ENCODE data around the gene RECQL5. TPM values are rescaled to one million over a fixed set of nuclear protein-coding genes. Genes with fewer than 3 reads are reported as not detected.

RECQL5 gene
- total RNA-seq, 1 donor from 2014 or later: 22.7 TPM

GRCh38 chr17:75632428-75632827 is 34.5 kb downstream of the RECQL5 start:
- H3K27me3 Mint-ChIP-seq (ENCODE audit: insufficient read depth, low read depth): peaks cover 15% of the 10 kb centered on the region
- no peaks in the 10 kb centered on the region for H3K36me3 Mint-ChIP-seq
- no peaks in the 10 kb centered on the region for H3K9me3 Mint-ChIP-seq
- H3K36me3 ChIP-seq: no peaks in the 10 kb centered on the region
- peak overlapping the region; percentile 43 for H3K27ac Mint-ChIP-seq
- H3K4me3 Mint-ChIP-seq: peak overlapping the region; percentile 42
- peaks cover 22% of the 10 kb centered on the region for H3F3A ChIP-seq (ENCODE audit: low read depth)
- no peak for TF ChIP-seq EZH2 (IDR thresholded peaks at IDR 0.05)
- TF ChIP-seq CTCF (IDR thresholded peaks at IDR 0.05): no peak
- no peak for TF ChIP-seq EZH2phosphoT487 (IDR thresholded peaks at IDR 0.05)
- H3K4me1 ChIP-seq: peaks cover 25% of the 10 kb centered on the region
- H3K4me2 ChIP-seq: no peak overlapping the region
- no peak overlapping the region for H3K27ac ChIP-seq
- H4K20me1 ChIP-seq (ENCODE audit: low read depth): peaks cover 51% of the 10 kb centered on the region
- no peak overlapping the region for H3K4me3 ChIP-seq
- H3K9me3 ChIP-seq (ENCODE audit: low read depth): no peaks in the 10 kb centered on the region
- peaks cover 42% of the 10 kb centered on the region for H3K4me1 Mint-ChIP-seq
- H2AFZ ChIP-seq (replicated peaks): no peak overlapping the region
- H3K79me2 ChIP-seq (ENCODE audit: low read depth): no peaks in the 10 kb centered on the region
- no peak overlapping the region for H3K9ac ChIP-seq
- DNase-seq (ENCODE audit: low spot score): no peak
- H3K27me3 ChIP-seq: no peaks in the 10 kb centered on the region

GRCh38 chr17:75631353-75631752 is 35.6 kb downstream of the RECQL5 start:
- no peaks in the 10 kb centered on the region for H3K9me3 ChIP-seq (ENCODE audit: low read depth)
- H3K36me3 Mint-ChIP-seq: no peaks in the 10 kb centered on the region
- H3K9me3 Mint-ChIP-seq: no peaks in the 10 kb centered on the region
- no peak overlapping the region for H2AFZ ChIP-seq (replicated peaks)
- H3K9ac ChIP-seq: no peak overlapping the region
- no peak overlapping the region for H3K4me2 ChIP-seq
- H3K4me1 Mint-ChIP-seq: peaks cover 38% of the 10 kb centered on the region
- no peak for DNase-seq (ENCODE audit: low spot score)
- no peaks in the 10 kb centered on the region for H3K79me2 ChIP-seq (ENCODE audit: low read depth)
- H3F3A ChIP-seq (ENCODE audit: low read depth): peaks cover 22% of the 10 kb centered on the region
- H3K27me3 ChIP-seq: no peaks in the 10 kb centered on the region
- no peak overlapping the region for H3K4me3 Mint-ChIP-seq
- H3K27ac Mint-ChIP-seq: no peak overlapping the region
- TF ChIP-seq CTCF (IDR thresholded peaks at IDR 0.05): no peak
- no peak for TF ChIP-seq EZH2 (IDR thresholded peaks at IDR 0.05)
- TF ChIP-seq EZH2phosphoT487 (IDR thresholded peaks at IDR 0.05): no peak
- no peak overlapping the region for H3K4me3 ChIP-seq
- peaks cover 14% of the 10 kb centered on the region for H3K27me3 Mint-ChIP-seq (ENCODE audit: insufficient read depth, low read depth)
- peaks cover 40% of the 10 kb centered on the region for H4K20me1 ChIP-seq (ENCODE audit: low read depth)
- peaks cover 25% of the 10 kb centered on the region for H3K4me1 ChIP-seq
- no peaks in the 10 kb centered on the region for H3K36me3 ChIP-seq
- no peak overlapping the region for H3K27ac ChIP-seq

GRCh38 chr17:75630071-75630917 is 36.7 kb downstream of the RECQL5 start:
- Histone ChIP-seq H3K27ac (no peak overlapping the region), H3K4me2 (no peak overlapping the region), H3K9me3 (ENCODE audit: low read depth) (no peaks in the 10 kb centered on the region), H4K20me1 (ENCODE audit: low read depth) (peaks cover 29% of the 10 kb centered on the region), H3K4me3 (no peak overlapping the region), H3K27me3 (no peaks in the 10 kb centered on the region), H3K79me2 (ENCODE audit: low read depth) (no peaks in the 10 kb centered on the region), H3K9ac (no peak overlapping the region), H2AFZ (replicated peaks) (no peak overlapping the region), H3F3A (ENCODE audit: low read depth) (peaks cover 22% of the 10 kb centered on the region), H3K36me3 (no peaks in the 10 kb centered on the region), H3K4me1 (peaks cover 21% of the 10 kb centered on the region)
- Mint-ChIP-seq H3K9me3 (no peaks in the 10 kb centered on the region), H3K4me1 (peaks cover 33% of the 10 kb centered on the region), H3K27ac (no peak overlapping the region), H3K4me3 (no peak overlapping the region), H3K36me3 (no peaks in the 10 kb centered on the region), H3K27me3 (ENCODE audit: insufficient read depth, low read depth) (peaks cover 14% of the 10 kb centered on the region)
- TF ChIP-seq EZH2phosphoT487 (IDR thresholded peaks at IDR 0.05): no peak
- TF ChIP-seq EZH2 (IDR thresholded peaks at IDR 0.05): no peak
- TF ChIP-seq CTCF (IDR thresholded peaks at IDR 0.05): no peak
- no peak for DNase-seq (ENCODE audit: low spot score)

Data from neural progenitor cell (in vitro differentiated cells).